HepG2 (cell line): ENCODE measurements around the gene PRRC2A. TPM values are rescaled to one million over a fixed set of nuclear protein-coding genes. Genes with fewer than 3 reads are reported as not detected.

Experiments used
- ATM ChIP-seq: fragments of 450-650 bp; IDR thresholded peaks from 2 replicates; pipeline ENCODE4 v1.7.1; 2017; ENCODE audit warnings: mild to moderate bottlenecking, borderline replicate concordance
- BRCA1 ChIP-seq: sonication (generic); formaldehyde crosslinking; IDR thresholded peaks from 2 replicates; pipeline ENCODE4 v1.4.0; 2020; ENCODE audit warnings: missing genetic modification reagents
- CHD2 ChIP-seq: IDR thresholded peaks from 2 replicates; pipeline ENCODE4 v1.6.1; 2011; ENCODE audit warnings: low read depth, low read length, improper control_type of control experiment
- HINFP ChIP-seq: sonication (generic); formaldehyde crosslinking; IDR thresholded peaks from 2 replicates; pipeline ENCODE4 v1.4.0; 2020; ENCODE audit warnings: low read depth, mild to moderate bottlenecking, missing genetic modification reagents
- HNRNPUL1 ChIP-seq: fragments of 200-400 bp; formaldehyde crosslinking; IDR thresholded peaks from 2 replicates; pipeline ENCODE4 v1.6.1; 2017; ENCODE audit warnings: low read depth, mild to moderate bottlenecking, low read length, moderate library complexity
- JUNB ChIP-seq: sonication (generic); formaldehyde crosslinking; IDR thresholded peaks from 2 replicates; pipeline ENCODE4 v1.8.0; 2022; ENCODE audit warnings: missing genetic modification reagents, mild to moderate bottlenecking, borderline replicate concordance
- NFIB ChIP-seq: sonication (generic); formaldehyde crosslinking; IDR thresholded peaks from 2 replicates; pipeline ENCODE4 v1.9.0; 2021; ENCODE audit warnings: missing genetic modification reagents, mild to moderate bottlenecking, borderline replicate concordance
- POGK ChIP-seq: sonication (generic); formaldehyde crosslinking; conservative IDR thresholded peaks from 2 replicates; pipeline ENCODE4 v1.8.0; 2022; ENCODE audit warnings: mild to moderate bottlenecking, moderate library complexity, missing genetic modification reagents
- PRDM4 ChIP-seq: sonication (generic); formaldehyde crosslinking; IDR thresholded peaks from 2 replicates; pipeline ENCODE4 v1.9.0; 2021; ENCODE audit warnings: missing genetic modification reagents, borderline replicate concordance
- RELA ChIP-seq: sonication (generic); formaldehyde crosslinking; IDR thresholded peaks from 2 replicates; pipeline ENCODE4 v1.4.0; 2020; ENCODE audit warnings: missing genetic modification reagents
- SKIL ChIP-seq: sonication (generic); formaldehyde crosslinking; IDR thresholded peaks from 2 replicates; pipeline ENCODE4 v1.8.0; 2022; ENCODE audit warnings: missing genetic modification reagents, mild to moderate bottlenecking, moderate library complexity, borderline replicate concordance
- ZFP91 ChIP-seq: sonication (generic); formaldehyde crosslinking; IDR thresholded peaks from 2 replicates; pipeline ENCODE4 v1.9.0; 2022; ENCODE audit warnings: missing genetic modification reagents, mild to moderate bottlenecking, borderline replicate concordance
- ZNF256 ChIP-seq: sonication (generic); formaldehyde crosslinking; conservative IDR thresholded peaks from 2 replicates; pipeline ENCODE4 v1.4.0; 2020; ENCODE audit warnings: missing genetic modification reagents
- ZNF275 ChIP-seq: sonication (generic); formaldehyde crosslinking; IDR thresholded peaks from 2 replicates; pipeline ENCODE4 v1.8.0; 2022; ENCODE audit warnings: missing genetic modification reagents, mild to moderate bottlenecking, inconsistent platforms, borderline replicate concordance
- ZNF430 ChIP-seq: sonication (generic); formaldehyde crosslinking; IDR thresholded peaks from 2 replicates; pipeline ENCODE4 v1.9.0; 2021; ENCODE audit warnings: mild to moderate bottlenecking, missing genetic modification reagents
- ZNF570 ChIP-seq: sonication (generic); formaldehyde crosslinking; IDR thresholded peaks from 2 replicates; pipeline ENCODE4 v1.4.0; 2020; ENCODE audit warnings: mild to moderate bottlenecking, missing genetic modification reagents, borderline replicate concordance
- polyA plus RNA-seq, 8 experiments: library from polyadenylated mRNA; depleted of rRNA in 3 of 8; stranded (reverse) in 7 of 8; unstranded in 1 of 8; fragments of >200 nt; fragmentation: Illumina TruSeq in 4 of 8; extraction: Trizol in 4 of 8; gene quantifications; 2 replicates each; pipeline versions ENCODE4 v1.2.1 to v1.2.3, GENCODE V29; 2011 to 2016; ENCODE audit warnings: low read depth in 4 of 8, missing spikeins in 1 of 8, mixed read lengths in 1 of 8; ENCODE audit not compliant: insufficient read depth in 1 of 8
- total RNA-seq, 5 experiments: library from RNA; depleted of rRNA; stranded (reverse); fragments of >200 nt; fragmentation: Illumina TruSeq; extraction: Trizol; gene quantifications; 2 replicates each; pipeline ENCODE4 v1.2.3, GENCODE V29; 2016; ENCODE audit warnings: low read depth in 1 of 5

PRRC2A gene
- total and polyA plus RNA-seq, 2 of the 13 experiments (the other 11 are each of a cell fraction or from before 2014, with no cell fraction given): 38.9 to 47.4 TPM

- TF ChIP-seq ZNF275: peak; percentile 85; the same call in 1 of the 2 replicates
- TF ChIP-seq BRCA1 (CRISPR knock-in tag): peak; percentile 36; the same call in 1 of the 2 replicates
- TF ChIP-seq HINFP (CRISPR knock-in tag): peak; percentile 82
- peak; percentile 76; the same call in 1 of the 2 replicates for TF ChIP-seq POGK (CRISPR knock-in tag)
- no peak for TF ChIP-seq RELA (CRISPR knock-in tag)
- no peak for TF ChIP-seq HNRNPUL1
- no peak for TF ChIP-seq ZNF256 (CRISPR knock-in tag)
- no peak for TF ChIP-seq ATM
- no peak for TF ChIP-seq JUNB (CRISPR knock-in tag)
- peak; percentile 77; the same call in 1 of the 2 replicates for TF ChIP-seq ZFP91 (CRISPR knock-in tag)
- 0 out of 2 replicates have a peak, but pooled peaks have one; percentile 29 for TF ChIP-seq PRDM4 (CRISPR knock-in tag)
- peak; percentile 44; the same call in 1 of the 2 replicates for TF ChIP-seq ZNF430
- TF ChIP-seq SKIL: 0 out of 2 replicates have a peak, but pooled peaks have one; percentile 14
- TF ChIP-seq ZNF570: no peak
- no peak; the same call in 1 of the 2 replicates for TF ChIP-seq CHD2
- TF ChIP-seq NFIB: no peak
Observed at GRCh38 chr6:31580807-31581433, 39.6 kb upstream of the PRRC2A start (continued).
